Islet of Langerhans (tissue), 1 donor: ENCODE data around the gene CYSLTR2.

Experiments
- FAIRE-seq: peaks from one replicate; lab custom pipeline; 2011; peaks lifted over from hg19 to GRCh38; lab: Jason Lieb, UNC

The CYSLTR2 gene

DNA sequence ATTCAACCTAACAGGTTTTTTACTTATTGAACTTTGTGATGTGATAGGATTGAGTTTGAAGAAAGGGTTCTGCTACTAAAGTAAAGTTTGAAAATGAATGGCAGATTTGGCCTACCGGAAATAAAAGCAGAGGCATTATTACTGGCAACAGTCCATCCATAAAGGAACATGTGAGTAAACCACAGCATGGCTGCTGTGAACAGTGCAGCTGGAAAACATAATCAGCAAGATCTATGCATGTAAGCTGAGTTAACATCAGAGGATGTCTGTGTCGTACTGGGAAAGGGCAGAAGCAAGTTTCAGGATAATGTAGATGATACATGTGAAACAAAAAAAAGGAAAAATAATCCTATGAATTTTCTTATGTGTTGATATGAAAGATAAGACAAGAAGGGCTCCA is 87.6 kb downstream of the CYSLTR2 start:
- no peak for FAIRE-seq

DNA sequence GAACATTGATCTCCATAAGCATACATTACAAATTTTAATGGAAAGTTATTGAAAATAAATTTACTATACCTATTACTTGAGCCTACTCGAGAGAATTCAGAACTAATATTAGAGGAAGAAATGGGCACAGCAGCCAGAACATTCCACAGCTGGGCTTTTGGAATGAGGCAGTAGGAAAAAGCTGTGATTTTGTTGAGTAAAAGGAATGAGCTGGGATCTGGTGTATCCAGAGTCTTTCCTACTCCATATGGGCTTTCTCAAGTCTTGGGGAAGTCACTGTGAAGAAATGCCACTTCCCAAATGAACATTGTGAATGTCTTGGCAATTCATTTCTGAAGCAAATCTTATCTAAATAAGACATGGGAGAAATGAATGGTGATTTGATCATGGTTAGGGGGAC is 93.1 kb downstream of the CYSLTR2 start:
- FAIRE-seq: no peak

GRCh38 chr13:48748681-48749080 is 95.0 kb downstream of the CYSLTR2 start:
- FAIRE-seq: no peak

DNA sequence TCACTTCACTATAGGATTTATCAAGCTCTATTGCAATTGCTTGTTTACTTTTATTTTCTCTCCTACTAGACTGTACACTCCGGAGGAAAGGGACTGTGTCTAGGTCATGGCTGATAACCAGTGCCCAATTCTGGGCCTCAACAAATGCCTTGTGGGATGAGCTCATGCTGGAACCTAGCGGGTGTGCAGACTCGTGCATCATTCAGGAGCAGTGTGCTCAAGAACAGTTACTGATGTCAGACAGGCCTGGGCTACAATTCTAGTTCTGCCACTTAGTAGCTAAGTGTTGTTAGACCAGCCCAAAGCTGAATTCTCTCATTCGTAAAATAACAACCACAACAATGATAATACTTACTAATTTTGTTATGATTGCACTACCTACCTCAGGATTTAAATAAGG is 95.4 kb downstream of the CYSLTR2 start:
- no peak for FAIRE-seq

DNA sequence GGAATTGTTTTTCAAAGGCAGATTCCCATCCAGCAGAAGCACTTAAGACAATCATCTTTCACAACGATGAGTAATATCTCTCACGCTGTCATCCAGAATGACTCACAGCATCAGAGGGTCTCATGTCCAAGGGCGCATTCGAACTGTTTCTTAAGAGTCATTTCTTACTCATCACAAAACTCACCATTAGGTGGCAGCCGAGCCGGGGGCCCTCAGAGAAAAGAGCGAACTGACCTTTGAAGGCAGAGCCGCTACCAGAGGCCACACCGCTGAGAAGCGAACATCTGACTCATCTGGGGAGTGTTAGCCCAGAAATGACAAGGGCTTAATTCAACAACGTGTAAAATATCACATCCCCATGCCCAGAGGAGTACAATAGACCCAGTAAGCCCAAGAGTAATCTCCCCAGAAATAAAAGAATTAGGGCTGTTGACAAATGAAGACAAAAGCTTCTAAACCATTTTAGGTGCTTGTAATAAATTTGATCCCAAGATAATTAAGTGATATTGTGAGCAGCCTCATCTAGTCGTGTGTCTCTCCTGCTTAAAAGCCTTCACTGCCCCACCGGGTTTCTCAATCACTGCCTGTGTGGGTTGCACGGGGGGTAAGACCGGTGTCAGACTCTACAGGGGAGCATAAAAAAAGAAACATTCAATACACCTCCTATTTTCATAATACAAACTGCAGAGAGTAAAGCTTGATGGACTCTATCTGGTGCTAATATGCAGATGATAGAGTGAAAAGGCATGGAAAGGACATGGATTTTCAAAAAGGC is 96.2 kb downstream of the CYSLTR2 start:
- peak; percentile 61 for FAIRE-seq

DNA sequence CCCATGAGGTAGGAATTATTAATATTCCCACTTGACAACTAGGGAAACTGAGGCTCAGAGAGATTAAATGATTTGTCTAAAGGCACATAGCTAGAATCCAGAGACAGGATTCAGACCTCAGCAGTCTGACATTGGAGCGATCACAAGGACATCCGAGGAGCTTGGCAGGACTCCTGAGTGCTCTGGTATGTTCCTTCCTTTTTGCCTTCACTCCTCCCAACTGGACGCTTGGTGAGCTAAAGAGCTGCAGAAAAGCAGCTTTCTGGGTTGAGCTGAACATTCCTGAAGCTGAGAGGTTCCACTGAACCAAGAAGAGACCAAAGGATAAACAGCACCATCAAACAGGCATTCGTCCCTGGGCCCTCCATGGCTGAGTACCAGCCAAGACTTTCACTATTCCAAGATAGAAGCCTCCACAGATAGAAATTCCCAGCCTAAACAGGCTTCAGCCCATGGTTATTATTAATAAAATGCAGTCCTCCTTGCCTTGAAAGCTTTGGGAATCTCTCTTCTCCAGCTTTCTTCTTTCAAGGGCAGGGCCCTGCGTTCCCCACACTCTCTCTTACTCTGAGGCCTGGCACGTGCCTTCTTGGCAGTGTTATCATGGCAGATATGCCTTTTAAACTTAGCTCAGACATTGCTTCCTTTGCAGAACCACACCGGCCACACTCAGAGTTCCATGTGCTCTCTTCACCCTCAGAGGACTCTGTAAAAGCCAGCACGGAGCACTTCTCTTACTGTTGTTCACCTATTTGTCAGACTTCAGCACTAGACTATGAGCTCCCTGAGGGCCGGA is 97.1 kb downstream of the CYSLTR2 start:
- no peak for FAIRE-seq

DNA sequence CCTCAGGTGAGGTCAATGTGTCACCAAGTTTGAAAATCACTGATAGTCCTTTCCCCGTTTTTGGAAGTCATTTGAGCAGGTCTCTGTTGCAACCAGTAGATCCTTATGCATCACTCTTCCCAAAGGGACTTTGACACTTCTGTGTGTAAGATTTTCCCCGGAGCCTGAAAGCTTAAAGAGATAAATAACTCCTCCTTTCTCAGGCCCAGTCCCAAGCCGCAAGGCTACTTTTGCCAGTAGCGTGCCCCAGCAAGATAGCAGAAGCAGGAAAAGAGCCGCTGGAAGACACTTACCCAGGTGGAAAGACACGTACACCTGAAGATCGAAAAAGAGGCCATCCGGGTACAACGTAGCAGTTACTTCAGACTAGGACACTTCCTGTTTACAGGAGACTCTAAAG is 106.9 kb downstream of the CYSLTR2 start:
- FAIRE-seq: no peak
